H1 (cell line): Measurements from ENCODE around the gene SLC12A5. TPM values are rescaled to one million over a fixed set of nuclear protein-coding genes. Genes with fewer than 3 reads are reported as not detected.
A peak's percentile ranks its signal among the peaks of the same experiment; 100 is the strongest.

ENCODE experiments used
- CTCF ChIA-PET: fragments of 300-600 bp; sonication (Branson Sonifier 250); formaldehyde crosslinking; loops from one replicate; lab custom pipeline; 2021; ENCODE audit not compliant: partially characterized antibody; lab: Charles Lee
- POLR2A ChIA-PET: fragments of 300-600 bp; sonication (Branson Sonifier 250); formaldehyde crosslinking; loops from one replicate; lab custom pipeline; 2021; ENCODE audit warnings: inconsistent platforms; ENCODE audit not compliant: partially characterized antibody; lab: Charles Lee
- DNase-seq, 2 experiments: peaks; one replicate each; pipeline versions ENCODE4 v3.0.0 to v3.0.0-alpha.2; 2010 to 2022; ENCODE audit warnings: low spot score in 2 of 2, low read depth in 1 of 2, mixed read lengths in 1 of 2
- FAIRE-seq: peaks from 2 replicates; lab custom pipeline; 2011; peaks lifted over from hg19 to GRCh38; lab: Jason Lieb, UNC
- H2AFZ ChIP-seq: 2 replicates; pipeline ENCODE4 v1.8.1; 2012; ENCODE audit warnings: low read length, inconsistent platforms
- H2AK5ac ChIP-seq: 2 replicates; pipeline ENCODE4 v1.6.1; 2013; ENCODE audit warnings: low read depth, low read length
- H2BK120ac ChIP-seq: replicated peaks from 2 replicates; pipeline ENCODE3; 2013; ENCODE audit warnings: low read depth, low read length, inconsistent platforms
- H2BK12ac ChIP-seq: 2 replicates; pipeline ENCODE4 v1.6.1; 2013; ENCODE audit warnings: low read depth, low read length
- H2BK15ac ChIP-seq: 2 replicates; pipeline ENCODE4 v1.6.1; 2013; ENCODE audit warnings: low read length
- H2BK20ac ChIP-seq: 2 replicates; pipeline ENCODE4 v1.6.1; 2013; ENCODE audit warnings: low read length
- H2BK5ac ChIP-seq: 2 replicates; pipeline ENCODE4 v1.6.1; 2013; ENCODE audit warnings: low read depth, low read length
- H3K14ac ChIP-seq: 2 replicates; pipeline ENCODE4 v1.6.1; 2013; ENCODE audit warnings: inconsistent platforms; ENCODE audit not compliant: insufficient read length
- H3K18ac ChIP-seq: 2 replicates; pipeline ENCODE4 v1.6.1; 2013; ENCODE audit warnings: low read length; ENCODE audit errors: extremely low read depth
- H3K23ac ChIP-seq: 2 replicates; pipeline ENCODE4 v1.6.1; 2013; ENCODE audit warnings: inconsistent platforms; ENCODE audit not compliant: insufficient read length
- H3K23me2 ChIP-seq: 2 replicates; pipeline ENCODE4 v1.6.1; 2013; ENCODE audit warnings: low read depth, low read length
- H3K27ac ChIP-seq: 2 replicates; pipeline ENCODE4 v1.6.1; 2011; ENCODE audit warnings: low read depth, low read length, inconsistent platforms
- H3K27me3 ChIP-seq, 4 experiments: replicated peaks in 1 of 4; 1 replicate in 1 of 4; 2 replicates in 3 of 4; pipeline versions ENCODE4 v1.6.1 to v1.8.1; 2011 to 2013; ENCODE audit warnings: low read length in 3 of 4, mild to moderate bottlenecking in 3 of 4, inconsistent platforms in 2 of 4, mixed read lengths in 2 of 4, moderate library complexity in 1 of 4; ENCODE audit not compliant: control insufficient read depth in 3 of 4, insufficient read depth in 3 of 4; ENCODE audit errors: extremely low read depth in 1 of 4
- H3K36me3 ChIP-seq, 4 experiments: 2 replicates each; pipeline versions ENCODE4 v1.6.1 to v1.8.1; 2011 to 2013; ENCODE audit warnings: mild to moderate bottlenecking in 4 of 4, low read length in 3 of 4, moderate library complexity in 2 of 4, control low read depth in 1 of 4, inconsistent platforms in 1 of 4; ENCODE audit not compliant: insufficient read depth in 4 of 4, control insufficient read depth in 2 of 4
- H3K4ac ChIP-seq: replicated peaks from 2 replicates; pipeline ENCODE3; 2013; ENCODE audit warnings: low read length, low read depth, mixed read lengths, inconsistent platforms; ENCODE audit not compliant: insufficient read length
- H3K4me1 ChIP-seq, 4 experiments: replicated peaks in 1 of 4; 1 replicate in 1 of 4; 2 replicates in 3 of 4; pipeline versions ENCODE4 v1.6.1 to v1.8.1; 2011 to 2013; ENCODE audit warnings: low read length in 3 of 4, inconsistent platforms in 2 of 4, mixed read lengths in 1 of 4; ENCODE audit not compliant: insufficient read depth in 4 of 4, control insufficient read depth in 3 of 4
- H3K4me2 ChIP-seq, 2 experiments: 2 replicates each; pipeline versions ENCODE4 v1.6.1 to v1.8.1; 2011 to 2013; ENCODE audit warnings: low read depth in 2 of 2, low read length in 2 of 2, control low read depth in 1 of 2, inconsistent platforms in 1 of 2, mild to moderate bottlenecking in 1 of 2; ENCODE audit not compliant: insufficient read depth in 1 of 2
- H3K4me3 ChIP-seq, 4 experiments: fragments of 200-600, 300-600 bp in 1 of 4; sonication (generic), shearing (Covaris generic), sonication (Bioruptor Twin) in 1 of 4; 2 replicates each; pipeline versions ENCODE4 v1.5.1 to v1.8.1; 2011 to 2016; ENCODE audit warnings: low read length in 4 of 4, low read depth in 3 of 4, control low read depth in 2 of 4, inconsistent platforms in 2 of 4, mild to moderate bottlenecking in 2 of 4, mixed read lengths in 1 of 4, moderate library complexity in 1 of 4; ENCODE audit not compliant: insufficient read depth in 2 of 4; ENCODE audit errors: extremely low read depth in 1 of 4
- H3K56ac ChIP-seq: replicated peaks from 2 replicates; pipeline ENCODE3; 2013; ENCODE audit warnings: low read depth, mild to moderate bottlenecking, mixed read lengths, low read length, inconsistent platforms; ENCODE audit not compliant: insufficient read length
- H3K79me1 ChIP-seq: 2 replicates; pipeline ENCODE4 v1.6.1; 2013; ENCODE audit warnings: low read depth, low read length, control low read depth
- H3K79me2 ChIP-seq, 2 experiments: 2 replicates each; pipeline versions ENCODE4 v1.6.1 to v1.8.1; 2012 to 2013; ENCODE audit warnings: low read length in 2 of 2, mild to moderate bottlenecking in 2 of 2, inconsistent platforms in 1 of 2; ENCODE audit not compliant: insufficient read depth in 2 of 2, control insufficient read depth in 1 of 2
- H3K9ac ChIP-seq, 4 experiments: replicated peaks in 1 of 4; 1 replicate in 1 of 4; 2 replicates in 3 of 4; pipeline versions ENCODE4 v1.6.1 to v1.8.1; 2011 to 2013; ENCODE audit warnings: low read depth in 3 of 4, low read length in 3 of 4, control low read depth in 2 of 4, mild to moderate bottlenecking in 2 of 4, moderate library complexity in 2 of 4, inconsistent platforms in 1 of 4; ENCODE audit errors: extremely low read depth in 1 of 4
- H3K9me3 ChIP-seq, 2 experiments: 2 replicates each; pipeline versions ENCODE4 v1.6.1 to v1.8.1; 2012 to 2013; ENCODE audit warnings: mild to moderate bottlenecking in 2 of 2, moderate library complexity in 2 of 2, control low read depth in 1 of 2, inconsistent platforms in 1 of 2, low read depth in 1 of 2, low read length in 1 of 2, mixed read lengths in 1 of 2; ENCODE audit not compliant: insufficient read depth in 2 of 2
- H4K20me1 ChIP-seq, 2 experiments: replicated peaks in 1 of 2; 2 replicates each; pipeline versions ENCODE3 to v1.8.1; 2011 to 2013; ENCODE audit warnings: inconsistent platforms in 2 of 2, low read length in 2 of 2, mild to moderate bottlenecking in 1 of 2; ENCODE audit not compliant: insufficient read depth in 2 of 2, control insufficient read depth in 1 of 2
- H4K5ac ChIP-seq: 2 replicates; pipeline ENCODE4 v1.6.1; 2013; ENCODE audit warnings: low read length, low read depth, mixed read lengths, inconsistent platforms; ENCODE audit not compliant: insufficient read length
- H4K8ac ChIP-seq: 2 replicates; pipeline ENCODE4 v1.8.0; 2013; ENCODE audit warnings: mild to moderate bottlenecking, moderate library complexity, low read length, inconsistent platforms; ENCODE audit not compliant: insufficient read depth; ENCODE audit errors: extremely low read depth
- H4K91ac ChIP-seq: replicated peaks from 2 replicates; pipeline ENCODE3; 2013; ENCODE audit warnings: low read length, mixed read lengths, inconsistent platforms; ENCODE audit not compliant: insufficient read length
- BRCA1 ChIP-seq: IDR thresholded peaks from 2 replicates; pipeline ENCODE4 v1.6.1; 2012; ENCODE audit warnings: low read depth, low read length, improper control_type of control experiment
- CHD1 ChIP-seq: IDR thresholded peaks from 2 replicates; pipeline ENCODE4 v1.6.1; 2012; ENCODE audit warnings: low read depth, low read length, improper control_type of control experiment
- CREB1 ChIP-seq: IDR thresholded peaks from 2 replicates; pipeline ENCODE4 v1.6.1; 2012; ENCODE audit warnings: inconsistent platforms
- HDAC6 ChIP-seq: IDR thresholded peaks from one replicate; pipeline ENCODE4 v1.7.1; 2012; ENCODE audit warnings: low read depth, mild to moderate bottlenecking, inconsistent platforms, low read length, moderate library complexity
- KDM1A ChIP-seq: fragments of 200-600, 300-600 bp; sonication (generic); IDR thresholded peaks from 2 replicates; pipeline ENCODE4 v1.7.1; 2016; ENCODE audit warnings: mild to moderate bottlenecking, low read length, borderline replicate concordance
- KDM4A ChIP-seq: IDR thresholded peaks from one replicate; pipeline ENCODE4 v1.7.1; 2012; ENCODE audit warnings: low read depth, mild to moderate bottlenecking, moderate library complexity, low read length, inconsistent platforms; ENCODE audit not compliant: severe bottlenecking
- MAX ChIP-seq: IDR thresholded peaks from 2 replicates; pipeline ENCODE4 v1.6.1; 2012; ENCODE audit warnings: inconsistent platforms
- PHF8 ChIP-seq: fragments of 200-600 bp; sonication (generic); conservative IDR thresholded peaks from 2 replicates; pipeline ENCODE4 v1.7.1; 2012; ENCODE audit warnings: low read depth, mild to moderate bottlenecking, inconsistent platforms, low read length, moderate library complexity
- POLR2A ChIP-seq, 2 experiments: IDR thresholded peaks; 1 replicate in 1 of 2; 2 replicates in 1 of 2; pipeline ENCODE4 v1.6.1; 2011; ENCODE audit warnings: low read depth in 2 of 2, low read length in 2 of 2, mild to moderate bottlenecking in 2 of 2; ENCODE audit errors: control extremely low read depth in 1 of 2
- SAP30 ChIP-seq: fragments of 300-600 bp; sonication (generic); IDR thresholded peaks from 2 replicates; pipeline ENCODE4 v1.7.1; 2012; ENCODE audit warnings: low read length, moderate library complexity, mild to moderate bottlenecking, inconsistent platforms; ENCODE audit not compliant: insufficient read depth, insufficient replicate concordance
- SP1 ChIP-seq: IDR thresholded peaks from 2 replicates; pipeline ENCODE4 v1.6.1; 2011; ENCODE audit warnings: low read depth, low read length
- TAF1 ChIP-seq: IDR thresholded peaks from 2 replicates; pipeline ENCODE4 v1.6.1; 2011; ENCODE audit warnings: mild to moderate bottlenecking, low read depth, low read length
- TAF7 ChIP-seq: optimal IDR thresholded peaks from 2 replicates; pipeline ENCODE3; 2011; ENCODE audit warnings: low read depth, mild to moderate bottlenecking, inconsistent platforms, low read length, moderate library complexity, borderline replicate concordance
- TBP ChIP-seq: IDR thresholded peaks from 2 replicates; pipeline ENCODE4 v1.6.1; 2011; ENCODE audit warnings: low read depth, low read length, improper control_type of control experiment
- WGBS, 2 experiments: shearing (Covaris generic) in 1 of 2; methylation state at CpG; one replicate each; pipeline versions ENCODE4 v1.1.6 to v1.1.7; 2013 to 2015; ENCODE audit warnings: low lambda C conversion rate in 2 of 2, mixed read lengths in 2 of 2, inconsistent platforms in 1 of 2, low coverage in 1 of 2, missing lambda C conversion rate in 1 of 2; ENCODE audit not compliant: insufficient replicate concordance in 2 of 2, insufficient coverage in 1 of 2, insufficient read length in 1 of 2; ENCODE audit errors: extremely low coverage in 1 of 2, missing lambda C conversion rate in 1 of 2; 5-methylcytosine and 5-hydroxymethylcytosine counted together
- polyA plus RNA-seq, 7 experiments: library from polyadenylated mRNA; depleted of rRNA in 3 of 7; stranded (reverse) in 5 of 7; unstranded in 2 of 7; fragments of >200 nt in 5 of 7; fragments of 200-250 nt in 2 of 7; gene quantifications; 1 replicate in 5 of 7; 2 replicates in 1 of 7; 4 replicates in 1 of 7; pipeline versions ENCODE4 v1.2.1 to v1.2.3, GENCODE V29; 2011 to 2013; ENCODE audit warnings: missing spikeins in 2 of 7, mixed read lengths in 2 of 7
- total RNA-seq: library from RNA; stranded (reverse); fragmentation: NEBNext Ultra II Directional; extraction: Animal tissue kit (Norgen Biotek cat#: 25700); gene quantifications from 2 replicates; pipeline ENCODE4 v1.2.1, GENCODE V29; 2021

Gene SLC12A5
- total and polyA plus RNA-seq, 2 of the 8 experiments (the other 6 are each of a cell fraction or from before 2014, with no cell fraction given), result 1.9 to 7.3 TPM

GRCh38 chr20:46060301-46060881 lies 31.4 kb downstream of the SLC12A5 start:
- Histone ChIP-seq H3K27ac (no peak overlapping the region), H4K20me1 (peaks cover 11 to 26% of the 10 kb centered on the region in 2 experiments)
- FAIRE-seq, result no peak
- TF ChIP-seq HDAC6 (no peak), TAF7 (no peak), SP1 (no peak), CHD1 (no peak), MAX (no peak), PHF8 (no peak), KDM1A (no peak), SAP30 (no peak), BRCA1 (no peak), TAF1 (no peak), KDM4A (no peak), TBP (no peak), CREB1 (no peak), POLR2A (IDR thresholded peaks at IDR 0.05; ENCODE audit: control extremely low read depth in 1 of 2, low read depth in 2 of 2, low read length in 2 of 2) (no peak)

More at GRCh38 chr20:46060301-46060881, 31.4 kb downstream of the SLC12A5 start:
- H2BK12ac ChIP-seq, result no peak overlapping the region
- H3K4me2 ChIP-seq, result no peak overlapping the region
- no peak overlapping the region for H2AFZ ChIP-seq
- no peak overlapping the region for H2AK5ac ChIP-seq
- 87% methylated on average over 2 of the region's 2 CpGs; no CpG with 5 or more reads in 1 of the 2 experiments for WGBS, 2 experiments
- H3K27me3 ChIP-seq, result peaks cover 4 to 37% (median 30%) of the 10 kb centered on the region in 4 experiments
- no peak overlapping the region for H3K56ac ChIP-seq
- H3K23ac ChIP-seq, result no peak overlapping the region
- no peak overlapping the region for H3K4me3 ChIP-seq
- POLR2A ChIA-PET, result interaction anchor here (1.1 kb wide), 1 partner anchor 9 kb away, joined by 4 read pairs; no protein-coding TSS in a partner anchor
- peaks cover 0 to 14% (median 12%) of the 10 kb centered on the region in 4 experiments; a peak in 6 of 7 replicates for H3K4me1 ChIP-seq
- no peak overlapping the region for H3K4ac ChIP-seq
- no peak overlapping the region for H3K14ac ChIP-seq
- H2BK120ac ChIP-seq, result no peak overlapping the region
- no peak overlapping the region for H3K9ac ChIP-seq
- no peak overlapping the region for H2BK15ac ChIP-seq
- peak in 1 of 2 experiments; percentile 36 for DNase-seq
- H3K36me3 ChIP-seq, result peaks cover 27 to 37% (median 32%) of the 10 kb centered on the region in 4 experiments; a peak in 7 of 8 replicates
- no peaks in the 10 kb centered on the region for H3K9me3 ChIP-seq
- H3K18ac ChIP-seq, result no peak overlapping the region
- no peak overlapping the region for H4K91ac ChIP-seq
- H3K23me2 ChIP-seq, result peaks cover 10% of the 10 kb centered on the region; the same call in 1 of the 2 replicates
- CTCF ChIA-PET, result interaction anchor here (1.3 to 3.1 kb wide), 5 partner anchors 17 to 48 kb away, joined by 3 to 15 read pairs (median 7); no protein-coding TSS in a partner anchor
- H3K79me2 ChIP-seq, result no peaks in the 10 kb centered on the region
- H2BK5ac ChIP-seq, result no peak overlapping the region
- no peak overlapping the region for H2BK20ac ChIP-seq
- no peaks in the 10 kb centered on the region for H3K79me1 ChIP-seq
- H4K8ac ChIP-seq, result no peak overlapping the region
- no peak overlapping the region for H4K5ac ChIP-seq
